HG03457 (cell line): ENCODE results near the gene GALNT7.
"Not testable (repeated sequence)": the region's sequence is repeated elsewhere in the genome, so short reads cannot be mapped to it uniquely, and the experiment has no call there.

Experiments used
- ATAC-seq: cut with Tn5 transposase; IDR thresholded peaks from one replicate; pipeline ENCODE4 v1.9.1; 2021; ENCODE audit warnings: moderate number of reproducible peaks; ENCODE audit not compliant: unreplicated experiment

Gene GALNT7

GRCh38 chr4:173168396-173169177 lies at the start of gene GALNT7:
Gene GALNT7 (plus strand): TSS chr4:173168811. CDS start chr4:173168836, 25 bp downstream.
- ATAC-seq: peak; percentile 32

GRCh38 chr4:173118819-173119218 lies 49.8 kb upstream of the GALNT7 start:
- ATAC-seq: not testable (repeated sequence)

- no peak for ATAC-seq
These were observed 48.8 kb upstream of the GALNT7 start for GRCh38 chr4:173119818-173120217.

- ATAC-seq: peak; percentile 100
These were observed 47.5 kb upstream of the GALNT7 start for GRCh38 chr4:173121076-173121561.

GRCh38 chr4:173124209-173124865 lies 44.3 kb upstream of the GALNT7 start:
- no peak for ATAC-seq

DNA sequence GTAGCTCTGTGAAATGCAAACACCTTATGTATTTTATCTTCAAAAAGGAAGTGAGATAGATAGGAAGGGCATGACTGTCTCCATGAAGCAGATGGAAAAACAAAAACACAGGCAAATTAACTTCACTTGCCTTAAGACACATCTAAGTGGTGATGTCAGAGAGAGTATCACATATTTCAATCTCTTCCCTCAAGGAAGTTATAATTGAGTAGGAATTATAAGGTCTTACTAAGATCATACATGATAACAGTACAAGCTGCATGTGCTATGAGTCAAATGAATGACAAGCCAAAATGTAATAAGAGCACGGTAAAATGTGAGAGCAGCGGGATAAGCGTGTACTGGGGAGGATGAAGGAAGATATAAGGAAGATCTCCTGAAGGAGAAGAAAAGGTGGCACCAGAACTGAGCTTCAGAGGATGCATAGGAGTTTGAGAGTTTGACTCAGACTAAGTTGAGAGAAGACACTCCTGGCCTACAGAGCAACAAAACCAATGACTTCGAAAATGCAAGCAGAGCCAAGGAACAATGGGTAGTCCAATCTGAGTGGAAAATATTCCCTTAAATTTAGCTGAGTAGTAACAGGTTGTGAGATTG lies 43.3 kb upstream of the GALNT7 start:
- no peak for ATAC-seq

DNA sequence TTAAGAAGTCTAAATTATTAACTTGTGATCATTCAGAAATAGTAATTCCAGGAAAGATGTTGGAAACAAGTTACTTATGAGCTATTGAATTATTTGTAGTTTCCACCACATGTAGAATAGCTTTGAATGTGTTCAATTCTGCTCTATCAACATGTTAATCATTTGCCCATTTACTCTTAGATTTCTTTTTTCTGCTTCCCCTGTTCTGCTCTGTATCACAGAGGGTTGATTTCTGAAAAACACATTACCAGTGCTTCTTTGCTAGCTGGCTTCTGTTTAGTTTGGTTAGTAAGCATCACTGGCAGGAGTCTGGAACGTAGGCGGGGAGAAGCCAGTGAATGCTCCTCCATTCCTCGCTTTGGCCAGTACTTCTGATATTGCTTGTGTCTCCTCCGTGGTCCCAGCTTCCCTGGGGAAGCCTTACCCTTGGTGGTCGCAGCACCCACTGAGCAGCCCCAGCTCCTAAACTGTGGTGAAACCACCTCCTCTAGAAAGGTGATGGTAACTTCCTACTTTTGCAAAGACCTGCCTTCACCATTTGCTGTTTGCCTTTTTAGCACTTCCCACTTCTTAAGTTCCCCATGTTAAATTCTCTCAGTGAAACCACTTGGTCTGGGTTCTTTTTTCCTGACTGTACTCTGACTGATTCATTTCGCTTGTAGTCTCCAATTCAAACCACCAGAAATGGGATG lies 40.3 kb upstream of the GALNT7 start:
- no peak for ATAC-seq

- no peak for ATAC-seq
These were observed 37.9 kb upstream of the GALNT7 start for GRCh38 chr4:173130687-173131086.

DNA sequence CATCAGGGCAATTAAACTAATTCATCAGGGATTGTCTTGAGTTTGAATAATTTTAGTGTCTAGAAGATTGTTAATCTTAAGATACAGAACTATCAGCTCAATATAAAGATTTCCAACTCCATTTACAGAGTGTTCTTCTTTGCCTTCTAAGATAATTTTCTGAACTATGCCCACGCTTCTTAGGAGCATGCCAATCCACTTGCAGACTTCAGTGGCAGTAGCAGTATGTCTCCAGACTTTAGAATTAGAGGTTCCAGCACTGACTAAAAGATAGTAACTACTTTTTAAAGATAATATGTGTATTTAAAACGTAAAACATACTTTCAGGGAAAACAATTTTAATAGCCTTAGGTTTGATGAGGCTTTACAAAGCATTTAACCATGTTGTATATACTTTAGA lies 34.2 kb upstream of the GALNT7 start:
- ATAC-seq: no peak

DNA sequence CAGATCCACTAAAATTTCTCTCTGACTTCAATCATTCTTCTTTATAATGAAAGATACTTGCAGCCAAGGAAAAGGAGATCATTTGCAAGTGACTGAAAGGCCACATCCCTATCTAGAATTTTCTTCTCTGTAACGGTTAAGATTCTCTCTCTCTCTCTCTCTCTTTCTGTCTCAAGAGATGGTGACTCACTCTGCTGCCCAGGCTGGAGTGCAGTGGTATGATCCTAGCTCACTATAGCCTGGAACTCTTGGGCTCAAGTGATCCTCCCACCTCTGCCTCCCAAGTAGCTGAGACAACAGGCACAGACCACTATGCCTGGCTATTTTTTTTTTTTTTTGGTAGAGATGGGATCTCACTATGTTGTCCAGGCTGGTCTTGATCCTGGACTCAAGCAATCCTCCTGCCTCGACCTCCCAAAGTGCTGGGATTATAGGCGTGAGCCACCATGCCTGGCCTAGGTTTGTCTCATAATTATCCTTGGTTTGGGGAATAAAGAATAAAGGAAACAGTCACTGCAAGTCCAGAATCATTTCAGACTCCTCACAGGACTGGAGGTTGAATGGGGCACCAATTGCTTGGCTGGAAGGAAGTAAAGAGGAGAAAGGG lies 33.3 kb upstream of the GALNT7 start:
- ATAC-seq: no peak

GRCh38 chr4:173138624-173139023 lies 30.0 kb upstream of the GALNT7 start:
- no peak for ATAC-seq

- ATAC-seq: no peak
These were observed 29.1 kb upstream of the GALNT7 start for GRCh38 chr4:173139561-173139960.

GRCh38 chr4:173145131-173145530 lies 23.5 kb upstream of the GALNT7 start:
- no peak for ATAC-seq

GRCh38 chr4:173146456-173146855 lies 22.2 kb upstream of the GALNT7 start:
- no peak for ATAC-seq

GRCh38 chr4:173151496-173151895 lies 17.1 kb upstream of the GALNT7 start:
- ATAC-seq: no peak

- ATAC-seq: no peak
These were observed 16.5 kb upstream of the GALNT7 start for GRCh38 chr4:173152104-173152503.

DNA sequence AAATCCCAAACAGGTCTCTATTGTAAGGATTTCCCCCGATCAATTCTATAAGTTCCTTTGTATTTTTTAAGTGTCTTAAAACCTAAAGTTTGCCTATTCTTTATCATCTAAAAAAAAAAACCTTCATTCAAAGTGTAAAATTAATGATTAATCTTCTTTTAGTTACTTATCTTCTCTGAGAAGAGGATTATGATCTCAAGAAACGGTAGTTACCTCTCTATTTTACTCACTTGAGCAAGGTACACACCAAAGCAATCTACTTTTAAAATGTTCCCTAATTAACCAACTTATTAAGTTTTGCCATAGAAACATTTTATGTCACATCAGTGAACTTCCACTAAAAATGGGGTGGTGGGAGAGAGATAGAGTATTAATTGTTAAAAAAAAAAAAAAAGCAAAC lies 15.2 kb upstream of the GALNT7 start:
- no peak for ATAC-seq

- no peak for ATAC-seq
These were observed 8.8 kb upstream of the GALNT7 start for GRCh38 chr4:173159791-173160190.

DNA sequence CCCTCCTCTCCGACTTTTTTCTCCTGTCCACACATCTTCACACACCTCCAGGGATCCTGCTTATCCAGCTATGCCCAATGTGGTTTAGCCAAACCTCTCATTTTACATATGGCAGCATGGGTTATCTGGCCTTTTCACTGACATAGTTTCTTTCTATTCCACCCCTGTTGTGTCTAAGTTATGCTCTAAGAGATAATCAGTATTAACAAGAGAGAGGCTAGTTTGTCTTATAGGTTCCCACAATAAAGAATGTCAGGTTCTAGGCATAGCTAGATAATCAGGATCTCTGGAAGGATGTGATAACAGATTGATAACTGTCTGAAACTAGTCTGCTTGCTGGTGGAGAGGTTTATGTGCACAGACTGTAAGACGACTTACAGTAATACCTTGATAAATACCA lies 7.7 kb upstream of the GALNT7 start:
- no peak for ATAC-seq

DNA sequence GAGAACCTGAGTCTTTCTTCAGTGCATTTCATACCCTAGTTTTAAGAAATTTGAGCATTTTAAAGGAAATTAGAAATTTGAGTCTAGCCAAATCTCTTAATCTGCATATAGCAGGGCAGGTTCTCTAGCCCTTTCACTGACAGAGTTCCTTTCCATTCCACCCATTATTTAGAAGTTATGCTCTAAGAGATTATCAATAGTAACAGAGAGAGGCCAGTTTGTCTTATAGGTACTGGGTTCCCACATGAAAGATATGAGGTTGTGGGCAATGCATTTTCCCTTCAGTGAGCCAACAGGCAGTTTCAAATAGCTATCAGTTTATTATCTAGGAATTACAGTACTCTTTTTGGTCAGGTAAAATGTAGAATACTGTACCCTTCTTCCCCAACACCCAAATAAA lies 7.3 kb upstream of the GALNT7 start:
- ATAC-seq: no peak

GRCh38 chr4:173165706-173166105 lies 2.9 kb upstream of the GALNT7 start:
- ATAC-seq: no peak
